ENCODE results near the gene TDRD6. TPM values are rescaled to one million over a fixed set of nuclear protein-coding genes. Genes with fewer than 3 reads are reported as not detected.

Gene TDRD6
- total and polyA plus RNA-seq, 2 donors (not counting 3 experiments of a cell fraction or from before 2014, with no cell fraction given), result under 0.01 TPM; not detected in 1

DNA sequence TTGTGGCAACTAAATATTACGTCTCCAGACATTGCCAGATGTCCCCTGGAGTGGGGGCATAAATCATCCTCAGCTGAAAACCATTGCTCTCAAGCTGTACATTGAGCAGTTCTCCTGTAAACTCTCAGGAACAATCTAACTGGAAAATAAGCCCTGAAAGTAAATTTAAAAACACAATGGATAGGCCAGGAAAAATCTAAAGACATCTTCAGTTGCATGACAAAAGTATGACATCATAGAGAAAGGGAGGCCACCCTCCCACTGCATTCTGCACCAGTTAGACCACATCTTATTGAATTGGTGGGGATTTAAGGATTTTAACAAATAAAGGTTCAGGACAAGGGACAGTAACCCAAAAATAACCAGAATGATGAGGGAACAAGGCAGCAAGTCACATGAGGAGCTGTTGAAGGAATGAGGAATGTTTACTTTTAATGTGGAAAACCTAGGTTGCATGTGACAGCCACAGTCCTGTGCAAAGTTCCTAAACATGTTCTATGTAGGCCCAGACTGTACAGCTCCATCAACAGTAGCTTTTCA lies 42.2 kb downstream of the TDRD6 start:
- Histone ChIP-seq H3K79me2 (ENCODE audit: control insufficient read depth, insufficient read depth, low read length) (no peaks in the 10 kb centered on the region), H2AFZ (ENCODE audit: low read depth, low read length) (no peak overlapping the region), H3K36me3 (ENCODE audit: control insufficient read depth in 2 of 2, extremely low read depth in 1 of 2, insufficient read depth in 2 of 2, low read length in 2 of 2) (no peaks in the 10 kb centered on the region), H3K27ac (ENCODE audit: insufficient read depth, low read depth, low read length) (no peak overlapping the region), H3K9me1 (replicated peaks; ENCODE audit: control insufficient read depth, extremely low read depth, insufficient read depth, low read length) (no peaks in the 10 kb centered on the region), H3K9me3 (replicated peaks; ENCODE audit: control insufficient read depth, insufficient read depth, low read length) (no peaks in the 10 kb centered on the region), H3K9ac (replicated peaks; ENCODE audit: extremely low read depth, insufficient read depth, low read length) (no peak overlapping the region), H3K27me3 (ENCODE audit: control insufficient read depth in 2 of 2, insufficient read depth in 2 of 2, low read length in 2 of 2) (peaks cover 20 to 35% of the 10 kb centered on the region in 2 experiments), H3K4me1 (ENCODE audit: control insufficient read depth, extremely low read depth, insufficient read depth, low read length) (peaks cover 3% of the 10 kb centered on the region), H3K4me2 (ENCODE audit: insufficient read depth, low read length) (no peak overlapping the region), H3K4me3 (replicated peaks in 1 of 3; ENCODE audit: insufficient read depth in 1 of 3, low read depth in 1 of 3, low read length in 3 of 3) (no peak overlapping the region), H4K20me1 (replicated peaks; ENCODE audit: control insufficient read depth, extremely low read depth, insufficient read depth, low read length) (no peaks in the 10 kb centered on the region)
- BruUV-seq (replicated peaks), result no TSS peak
- dilution Hi-C loops (cut with MboI; ENCODE audit: extremely low pct_ligation_motif_present, low sequenced_read_pairs), result no loop called here
- TF ChIP-seq POLR2A (IDR thresholded peaks at IDR 0.05; ENCODE audit: low read depth, low read length), result no peak
- TF ChIP-seq, protein P1, sequence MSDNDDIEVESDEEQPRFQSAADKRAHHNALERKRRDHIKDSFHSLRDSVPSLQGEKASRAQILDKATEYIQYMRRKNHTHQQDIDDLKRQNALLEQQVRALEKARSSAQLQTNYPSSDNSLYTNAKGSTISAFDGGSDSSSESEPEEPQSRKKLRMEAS (IDR thresholded peaks at IDR 0.05; ENCODE audit: insufficient read depth, insufficient read length), result no peak
- TF ChIP-seq CTCF (IDR thresholded peaks at IDR 0.05; ENCODE audit: extremely low read depth in 1 of 2, insufficient read depth in 1 of 2, low read depth in 1 of 2, low read length in 2 of 2), result no peak
- TF ChIP-seq EZH2 (IDR thresholded peaks at IDR 0.05; ENCODE audit: borderline replicate concordance, low read depth, low read length, severe bottlenecking), result no peak
- no peak for TF ChIP-seq FOS (IDR thresholded peaks at IDR 0.05; ENCODE audit: borderline replicate concordance, insufficient read depth, low read length)
- TF ChIP-seq POLR2AphosphoS5 (IDR thresholded peaks at IDR 0.05; ENCODE audit: insufficient read depth, low read depth, low read length), result no peak
- TF ChIP-seq GATA2 (IDR thresholded peaks at IDR 0.05; ENCODE audit: insufficient read depth, insufficient read length, low read depth, low read length), result no peak
- TF ChIP-seq JUN (IDR thresholded peaks at IDR 0.05; ENCODE audit: borderline replicate concordance, insufficient read depth, insufficient read length, low read depth), result no peak
- TF ChIP-seq MYC (IDR thresholded peaks at IDR 0.05; ENCODE audit: low read depth, low read length), result no peak
- POLR2A ChIA-PET, result no interaction called here
- CTCF ChIA-PET, result no interaction called here
- DNase-seq (ENCODE audit: low read depth, low spot score) (no peak), FAIRE-seq (no peak)
- intact Hi-C loops (cut with micrococcal nuclease), result no loop called here

Data from endothelial cell of umbilical vein (primary cell).